NCI-H2107 treated with DMSO at 0.1 percent for 48 hours (cell line): ENCODE measurements around the gene RNF208.

Source experiments
- DNase-seq: peaks from one replicate; lab custom pipeline; 2025; ENCODE audit not compliant: unreplicated experiment; lab: John Stamatoyannopoulos, UW

Gene RNF208

GRCh38 chr9:137193771-137194170 lies 28.3 kb downstream of the RNF208 start:
- DNase-seq, result no peak

- no peak for DNase-seq
Measured at GRCh38 chr9:137192859-137193258, 29.2 kb downstream of the RNF208 start.

GRCh38 chr9:137192448-137192780 lies 29.6 kb downstream of the RNF208 start:
- DNase-seq, result no peak

DNA sequence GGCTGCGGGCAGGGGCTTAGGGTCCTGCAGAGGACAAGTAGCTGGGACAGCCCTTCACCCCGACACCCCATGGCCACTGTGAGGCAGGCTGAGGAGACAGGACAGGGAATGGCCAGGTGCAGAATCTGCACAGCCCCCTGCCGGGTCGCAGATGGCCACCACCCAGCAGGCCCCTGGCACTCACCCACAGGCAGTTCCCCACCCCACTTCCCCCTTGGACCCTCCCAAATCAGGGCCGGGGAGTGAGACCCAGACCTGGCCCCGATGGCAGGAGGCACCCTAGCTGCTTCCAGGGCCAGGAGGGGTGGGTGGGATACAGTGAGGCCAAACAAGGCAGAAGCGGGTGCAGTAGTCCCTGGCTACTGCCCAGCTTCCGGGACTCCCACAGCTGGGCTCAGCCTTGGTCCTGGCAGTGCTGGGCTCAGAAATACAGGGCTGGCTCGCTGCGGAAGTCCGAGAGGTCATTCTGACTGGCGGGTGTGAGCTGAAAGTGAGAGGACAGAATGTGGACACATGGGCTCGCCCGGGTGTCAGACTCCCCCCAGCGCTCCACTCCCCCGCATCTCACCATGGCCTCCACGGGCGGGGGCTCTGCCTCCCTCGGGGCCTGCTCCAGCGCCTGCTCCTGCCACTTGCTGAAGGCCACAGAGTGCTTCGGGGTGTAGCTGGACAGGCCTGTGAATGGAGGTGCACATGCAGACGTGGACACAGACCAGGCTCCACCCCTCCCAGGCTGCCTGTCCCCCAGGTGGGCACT lies 30.2 kb downstream of the RNF208 start:
- no peak for DNase-seq

DNA sequence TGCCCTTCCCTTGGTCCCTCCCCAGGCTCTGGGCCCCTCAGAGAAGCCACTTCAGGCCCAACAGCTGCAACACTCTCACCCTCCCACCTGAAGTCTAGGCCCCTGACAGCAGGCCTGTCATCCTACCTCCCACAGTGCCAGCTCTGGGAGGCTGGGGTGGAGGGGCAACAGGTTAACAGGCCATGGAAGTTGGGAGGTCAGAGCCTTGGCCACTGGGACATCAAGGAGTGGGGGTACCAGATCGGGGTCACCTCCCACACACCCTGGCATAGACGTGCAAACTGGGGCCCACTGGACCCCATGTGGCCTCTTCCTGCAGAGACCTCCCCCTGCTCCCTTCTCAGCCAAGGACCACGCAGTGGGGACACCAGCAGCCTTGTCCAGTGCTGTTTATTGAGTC lies 30.8 kb downstream of the RNF208 start:
- DNase-seq, result no peak

- DNase-seq, result no peak
Measured at GRCh38 chr9:137190315-137190856, 31.7 kb downstream of the RNF208 start.

DNA sequence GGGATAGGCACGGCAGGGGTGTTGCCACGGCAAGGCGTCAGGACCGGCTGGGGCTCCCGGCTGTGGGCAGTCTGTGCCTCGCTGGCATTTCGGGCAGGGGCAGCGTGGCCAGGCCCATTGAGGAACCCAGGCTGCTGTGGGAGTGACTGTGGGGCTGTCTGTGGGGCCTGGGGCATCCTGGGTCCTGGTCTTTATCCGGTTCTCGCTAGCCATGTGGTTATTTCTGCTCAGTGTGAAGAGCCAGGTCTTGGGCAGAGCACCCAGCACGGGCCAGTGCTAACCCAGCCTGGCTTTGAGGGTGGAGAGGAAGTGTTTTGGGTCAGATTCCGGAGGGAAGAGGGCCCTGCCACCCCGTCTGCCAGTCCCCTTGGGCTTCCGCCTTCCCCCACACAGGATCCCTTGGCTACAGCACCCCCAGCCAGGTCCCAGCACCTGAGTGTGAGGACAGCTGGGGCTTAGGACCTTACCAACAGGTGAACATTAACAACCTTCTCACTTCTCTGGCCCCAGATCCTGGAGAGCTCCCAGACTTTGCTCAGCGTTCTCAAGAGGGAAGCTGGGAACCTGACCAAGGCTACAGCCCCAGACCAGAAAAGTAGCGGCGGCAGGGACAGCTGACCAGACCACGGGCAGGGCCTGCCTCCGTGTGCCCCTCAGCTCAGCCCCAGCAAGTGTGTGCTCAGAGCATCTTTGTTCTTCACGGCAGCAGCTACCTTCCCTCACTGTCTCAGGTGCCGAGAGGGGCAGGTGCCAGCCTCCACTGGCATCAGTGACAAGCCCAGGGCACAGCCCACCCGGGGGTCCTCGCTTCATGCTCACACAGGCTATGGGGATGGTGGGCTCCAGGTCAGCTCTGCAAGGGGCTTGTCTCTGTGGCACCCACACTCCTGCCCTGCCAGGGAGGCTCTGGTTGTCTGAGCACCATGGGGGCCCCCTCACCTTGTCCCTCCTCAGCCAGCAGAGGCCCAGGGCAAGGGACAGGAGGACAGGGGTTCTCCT lies 32.4 kb downstream of the RNF208 start:
- no peak for DNase-seq

- DNase-seq, result peak; percentile 69
Measured at GRCh38 chr9:137188490-137189296, 33.3 kb downstream of the RNF208 start, which contains the start of the genes ANAPC2 and SSNA1. Gene ANAPC2 (minus strand): TSS chr9:137188560. CDS start chr9:137188532, 28 bp downstream. Gene SSNA1 (plus strand): TSS chr9:137188676. CDS start chr9:137188727, 51 bp downstream.

DNA sequence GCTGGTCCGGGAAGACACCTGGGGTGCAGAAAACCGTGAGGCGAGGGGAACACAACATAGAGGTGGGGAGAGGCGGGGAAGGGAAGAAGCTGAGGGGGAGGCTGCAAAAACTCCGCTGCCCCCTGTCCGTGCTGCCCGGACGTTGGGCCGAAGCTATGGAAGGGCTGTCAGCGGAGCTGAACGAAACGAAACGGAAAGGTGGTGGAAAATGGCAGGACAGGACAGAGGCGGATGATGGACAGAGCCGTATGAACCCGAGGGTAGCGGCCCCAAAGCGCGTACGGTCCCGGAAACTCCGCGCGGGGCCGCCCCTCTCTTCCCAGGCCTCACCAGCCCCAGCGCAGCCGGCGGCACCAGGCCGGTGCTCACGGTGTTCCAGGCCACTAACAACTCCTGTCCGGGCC lies 34.0 kb downstream of the RNF208 start:
- no peak for DNase-seq

DNA sequence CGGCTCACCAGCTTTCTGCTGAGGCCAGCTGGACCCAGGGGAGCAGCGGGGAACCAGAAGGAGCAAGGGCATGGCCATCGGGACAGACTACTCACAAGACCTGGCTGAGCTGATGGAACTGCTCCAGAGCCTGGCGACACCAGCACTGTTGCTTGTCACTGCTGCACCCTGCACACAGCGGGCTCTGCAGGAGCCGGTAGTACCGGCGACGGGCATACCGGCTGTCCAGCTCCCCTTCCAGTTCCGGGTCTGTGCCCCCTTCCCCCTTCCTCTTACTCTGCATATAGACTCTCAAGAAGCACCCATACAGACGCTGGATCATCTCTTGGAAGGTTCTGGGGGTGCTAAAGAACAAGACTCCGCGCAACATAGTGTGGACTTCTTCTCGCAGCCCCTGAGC lies 34.7 kb downstream of the RNF208 start:
- DNase-seq, result no peak

- no peak for DNase-seq
Measured at GRCh38 chr9:137186385-137186784, 35.7 kb downstream of the RNF208 start.

- no peak for DNase-seq
Measured at GRCh38 chr9:137185921-137186320, 36.1 kb downstream of the RNF208 start.

GRCh38 chr9:137184881-137185660 lies 37.0 kb downstream of the RNF208 start:
- DNase-seq, result no peak

DNA sequence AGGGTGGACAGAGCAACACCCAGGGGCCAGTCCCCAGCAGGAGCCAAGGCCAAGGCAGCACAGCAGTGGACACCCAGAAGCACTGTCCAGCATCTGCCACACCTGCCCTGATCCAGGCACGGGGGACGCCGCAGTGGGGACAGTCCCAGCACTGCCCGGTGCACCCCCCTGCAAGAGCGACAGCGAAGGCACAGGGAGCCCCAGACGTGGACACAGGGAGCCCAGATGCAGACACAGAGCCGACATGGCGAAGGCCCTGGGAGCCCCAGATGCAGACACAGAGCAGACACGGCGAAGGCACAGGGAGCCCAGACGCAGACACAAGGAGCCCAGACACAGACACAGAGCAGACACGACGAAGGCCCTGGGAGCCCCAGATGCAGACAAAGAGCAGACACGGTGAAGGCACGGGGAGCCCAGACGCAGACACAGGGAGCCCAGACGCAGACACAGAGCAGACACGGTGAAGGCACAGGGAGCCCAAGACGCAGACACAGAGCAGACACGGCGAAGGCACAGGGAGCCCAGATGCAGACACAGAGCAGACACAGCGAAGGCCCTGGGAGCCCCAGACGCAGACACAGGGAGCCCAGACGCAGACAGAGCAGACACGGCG lies 38.0 kb downstream of the RNF208 start:
- DNase-seq, result no peak

DNA sequence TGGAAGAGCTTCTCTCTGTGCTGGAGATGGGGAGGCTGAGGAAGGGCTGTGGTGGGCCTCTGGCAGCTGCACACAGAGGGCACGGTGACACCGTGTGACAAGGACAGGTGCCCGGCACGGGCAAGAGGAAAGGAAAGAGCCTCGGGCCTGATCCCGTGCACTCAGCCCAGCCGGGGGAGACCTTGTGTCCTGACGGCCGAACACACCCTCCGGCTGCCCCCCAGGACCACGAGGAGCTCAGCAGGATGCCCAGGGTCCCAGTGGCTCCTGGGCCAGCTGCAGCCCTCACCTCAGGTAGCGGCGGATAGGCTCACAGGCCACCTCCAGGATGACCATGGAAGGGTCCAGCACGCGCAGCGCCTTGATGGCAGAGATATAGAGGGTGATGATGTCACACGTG lies 39.2 kb downstream of the RNF208 start:
- no peak for DNase-seq

DNA sequence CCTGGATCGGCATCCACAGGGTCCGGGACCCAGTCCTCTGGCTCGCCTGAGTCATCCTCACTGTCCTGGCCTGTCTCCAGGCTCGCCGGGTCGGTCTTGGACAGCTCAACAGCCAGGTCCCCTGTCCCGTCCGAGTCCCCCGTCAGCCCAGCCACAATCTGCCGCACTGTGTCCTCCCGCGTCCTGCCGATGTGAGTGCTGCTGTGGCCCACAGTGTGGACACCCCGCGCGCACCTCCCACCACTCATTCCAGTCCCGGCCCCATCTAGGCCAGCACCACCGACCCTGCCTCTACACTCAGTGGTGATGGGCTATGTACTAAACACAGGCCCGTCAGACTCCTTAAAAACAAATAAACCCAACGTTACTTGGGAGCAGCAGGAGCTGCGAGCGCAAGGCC lies 40.4 kb downstream of the RNF208 start:
- DNase-seq, result no peak

DNA sequence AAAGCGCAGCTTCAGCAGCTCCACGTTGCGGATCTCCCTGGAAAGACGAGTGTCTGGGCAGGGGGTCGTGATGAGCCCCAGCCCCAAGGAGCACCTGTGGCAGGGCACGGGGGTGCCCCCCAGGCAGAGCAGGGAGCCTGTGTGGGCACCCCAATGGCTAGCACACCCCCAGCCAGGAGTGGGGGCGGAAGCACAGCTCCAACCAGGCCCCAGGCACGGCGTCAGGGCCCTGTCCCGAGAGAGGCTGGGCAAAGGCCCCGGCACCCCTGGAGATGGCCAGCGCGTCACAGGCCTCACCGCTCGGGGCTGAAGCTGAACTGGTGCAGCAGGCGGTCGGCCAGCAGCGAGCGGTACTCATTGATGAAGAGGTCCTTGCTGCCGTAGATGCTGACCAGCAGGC lies 41.5 kb downstream of the RNF208 start:
- no peak for DNase-seq

- DNase-seq, result no peak
Measured at GRCh38 chr9:137179761-137180160, 42.3 kb downstream of the RNF208 start.

DNA sequence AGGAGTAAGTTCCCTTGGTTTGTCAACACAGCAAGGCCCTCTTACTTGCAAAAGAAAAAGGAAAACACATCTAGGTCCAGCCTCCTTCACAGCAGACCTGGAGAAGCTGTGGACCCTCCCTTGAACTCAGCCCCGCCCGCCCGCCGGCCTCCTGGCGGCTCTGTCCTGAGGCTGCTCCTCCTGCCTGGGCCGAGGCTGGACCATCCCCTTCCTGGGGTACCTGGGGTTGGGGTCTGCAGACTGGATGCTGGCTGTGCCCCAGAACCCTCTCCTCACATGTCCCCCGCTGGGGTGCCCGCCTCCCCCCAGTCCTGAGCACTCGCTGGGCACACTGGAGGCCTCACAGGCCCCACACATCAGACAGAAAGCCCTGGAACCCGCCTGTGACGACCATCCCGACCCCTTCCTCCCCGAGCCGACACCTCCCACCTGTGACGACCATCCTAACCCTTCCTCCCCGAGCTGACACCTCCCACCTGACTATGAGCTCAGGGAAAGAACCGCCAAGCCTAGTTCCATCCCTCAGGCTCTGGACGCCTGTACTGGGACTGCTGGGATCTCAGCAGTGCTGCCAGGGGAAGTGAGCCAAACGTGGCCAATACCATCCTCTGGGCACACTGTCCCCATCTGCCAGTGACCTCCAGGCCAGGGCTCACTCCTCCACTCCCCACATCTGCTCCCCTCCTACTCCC lies 43.0 kb downstream of the RNF208 start:
- no peak for DNase-seq
